ENCODE results near the gene CBFB.

- TF ChIP-seq POLR2A (IDR thresholded peaks at IDR 0.05) (no peak), POLR2AphosphoS5 (IDR thresholded peaks at IDR 0.05) (peak in 1 of 3 donors; percentile 26)
Measured at GRCh38 chr16:67104061-67104460, 75.1 kb downstream of the CBFB start.
